Suppressor macrophage treated with lipopolysaccharide for 4 hours (primary cell): ENCODE data around the gene FAM135A.
"Not testable (repeated sequence)": the region's sequence is repeated elsewhere in the genome, so short reads cannot be mapped to it uniquely, and the experiment has no call there.

ENCODE experiments used
- DNase-seq: peaks from one replicate; pipeline ENCODE4 v3.0.0-alpha.2; 2020

FAM135A gene

DNA sequence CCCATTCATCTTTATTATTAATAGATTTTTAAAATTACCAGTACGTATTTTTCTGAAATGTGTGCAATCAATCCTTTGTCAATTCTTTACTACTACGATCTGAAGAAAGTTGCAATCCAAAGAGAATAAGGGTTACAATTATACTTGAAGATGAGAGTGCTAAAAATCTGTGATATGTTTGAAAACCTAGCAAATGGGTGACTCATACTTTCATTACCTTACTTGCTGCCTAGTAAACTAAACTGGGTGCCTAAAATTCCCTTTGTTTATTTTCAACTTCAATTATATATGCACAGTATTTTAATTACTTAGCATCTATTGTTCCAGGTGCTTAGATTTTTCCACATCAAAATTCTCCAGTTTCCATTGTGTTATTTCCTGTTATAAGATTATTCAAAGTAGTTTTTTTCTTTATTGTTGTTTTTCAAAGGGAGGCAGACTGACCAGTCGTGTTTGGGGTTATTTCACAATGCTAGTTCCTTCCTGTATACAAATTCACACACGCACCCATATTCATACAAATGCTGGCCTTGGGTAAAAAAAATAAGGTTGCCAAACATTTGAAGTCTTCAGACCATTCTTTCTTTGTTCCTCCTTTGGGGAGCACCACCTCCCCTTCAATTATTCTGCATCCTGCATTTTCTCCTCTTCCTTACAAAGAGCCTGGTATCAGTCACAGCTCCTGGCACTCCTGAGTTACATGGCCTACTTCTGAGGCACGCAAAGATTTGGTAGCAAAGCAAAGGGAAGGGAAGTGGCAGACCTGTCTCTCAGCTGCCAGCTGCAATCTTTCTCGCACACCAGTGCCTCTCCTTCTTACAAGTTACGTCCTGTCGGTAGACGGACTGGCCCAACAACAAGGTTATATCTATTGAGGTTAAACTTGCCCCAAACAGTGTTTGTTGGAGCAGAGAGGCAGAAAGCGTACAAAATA, 16.2 kb upstream of the FAM135A start:
- peak; percentile 44 for DNase-seq

DNA sequence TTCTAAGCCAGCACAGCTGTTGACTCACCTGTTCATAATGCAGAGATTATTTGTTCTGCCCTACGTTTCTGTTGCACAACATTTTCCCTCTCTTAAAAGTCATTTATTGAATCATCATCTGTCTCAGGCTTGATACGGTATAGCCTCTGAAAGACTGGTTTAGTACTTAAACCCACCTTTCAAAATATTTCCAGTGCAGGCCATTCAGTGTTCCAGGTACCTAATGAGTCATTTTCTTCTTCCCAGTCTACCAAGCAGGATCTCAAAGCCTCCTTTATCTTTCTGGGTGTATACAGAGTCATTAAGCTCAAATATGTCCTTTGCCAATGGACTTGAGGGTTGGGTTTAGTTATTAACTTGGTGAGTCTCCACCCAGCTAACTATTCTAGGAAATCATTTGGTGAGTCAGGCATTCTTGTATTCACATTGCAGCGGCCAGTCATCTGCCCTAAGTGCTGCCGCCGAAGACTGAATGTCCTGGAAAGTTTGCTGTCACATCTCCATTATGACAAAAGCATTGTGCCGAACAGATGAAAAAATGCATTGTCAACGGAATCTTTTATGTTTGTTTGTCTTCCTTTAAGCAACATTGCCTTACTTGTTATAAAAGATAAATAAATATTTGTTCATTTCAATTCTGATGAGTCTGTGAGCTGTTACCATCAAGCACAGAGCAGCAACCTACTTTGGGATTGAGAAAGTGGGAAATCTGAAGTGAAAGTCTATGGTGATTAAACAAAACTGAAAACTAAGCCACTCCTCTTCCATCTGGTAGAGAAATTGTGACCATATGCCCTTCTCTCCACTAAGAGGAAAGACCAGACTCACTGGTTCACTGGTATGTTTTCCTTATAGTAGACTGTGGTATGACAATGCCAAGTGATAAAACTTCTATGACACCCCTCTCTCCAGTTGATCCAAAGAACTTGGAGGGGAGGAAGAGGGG, 14.3 kb upstream of the FAM135A start:
- peak; percentile 30 for DNase-seq

DNA sequence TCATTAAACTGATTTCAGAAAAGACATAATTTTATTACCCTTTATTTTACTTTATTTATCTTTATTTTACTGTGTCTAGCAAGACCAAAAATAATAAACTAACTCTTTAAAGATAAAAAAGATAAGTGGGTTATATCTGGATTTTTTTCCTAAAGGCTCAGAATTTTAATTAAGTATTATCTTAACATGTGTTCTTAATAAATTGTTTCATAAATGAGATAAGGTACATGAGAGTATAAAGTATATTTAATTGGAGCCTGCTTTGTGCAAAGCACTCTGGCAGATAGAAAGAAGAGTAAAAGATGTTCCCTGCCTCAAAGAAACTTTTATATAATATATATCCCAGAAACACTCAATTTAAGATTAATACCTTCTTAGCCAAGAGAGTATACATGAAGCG, 8.7 kb upstream of the FAM135A start:
- DNase-seq = no peak

DNA sequence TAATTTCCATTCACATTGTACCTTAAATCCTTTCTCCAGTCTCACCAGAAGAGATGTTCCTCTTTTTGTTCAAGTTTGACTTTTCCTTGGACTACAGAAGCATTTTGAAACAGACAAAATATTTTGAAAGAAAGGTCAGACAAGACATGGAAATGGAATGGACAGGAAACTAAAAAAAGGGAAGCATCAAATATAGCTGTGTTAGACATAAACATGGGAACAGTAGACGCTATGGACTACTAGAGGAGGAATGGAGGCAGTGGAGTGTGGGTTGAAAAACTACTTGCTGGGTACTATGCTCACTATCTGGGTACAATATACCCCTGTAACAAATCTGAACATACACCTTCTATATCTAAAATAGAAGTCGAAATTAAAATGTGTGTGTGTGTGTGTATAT, 4.1 kb upstream of the FAM135A start:
- peak; percentile 66 for DNase-seq

DNA sequence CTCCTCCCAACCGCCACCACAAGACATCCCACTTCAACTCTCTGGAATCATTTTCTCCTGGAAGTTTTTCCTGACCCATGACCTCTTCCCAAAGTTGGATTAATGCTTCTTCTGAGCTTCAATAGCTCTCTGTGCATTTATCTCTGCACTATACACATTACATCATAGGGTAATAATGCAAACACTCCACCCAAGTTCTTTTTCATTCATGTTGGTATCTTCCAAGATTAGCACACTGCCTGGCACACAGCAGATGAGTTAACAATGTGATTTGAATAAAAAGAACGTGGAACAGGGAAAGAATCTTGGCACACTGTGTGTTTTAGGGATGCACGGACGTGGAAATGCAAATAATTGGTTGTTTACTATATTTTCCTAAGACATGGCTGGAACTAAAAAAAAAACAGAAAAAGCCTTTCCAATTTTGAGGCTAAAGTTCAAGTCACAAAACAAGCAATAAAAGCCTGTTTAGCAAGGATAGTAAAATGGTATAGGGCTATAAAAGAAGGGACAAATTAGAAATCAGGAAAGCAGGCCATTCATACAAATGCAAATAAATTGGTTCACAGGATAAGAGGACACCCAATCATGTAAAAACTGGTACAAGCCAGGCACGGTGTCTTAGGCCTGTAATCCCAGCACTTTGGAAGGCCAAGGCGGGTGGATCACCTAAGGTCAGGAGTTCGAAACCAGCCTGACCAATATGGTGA, 1.6 kb upstream of the FAM135A start:
- no peak for DNase-seq

DNA sequence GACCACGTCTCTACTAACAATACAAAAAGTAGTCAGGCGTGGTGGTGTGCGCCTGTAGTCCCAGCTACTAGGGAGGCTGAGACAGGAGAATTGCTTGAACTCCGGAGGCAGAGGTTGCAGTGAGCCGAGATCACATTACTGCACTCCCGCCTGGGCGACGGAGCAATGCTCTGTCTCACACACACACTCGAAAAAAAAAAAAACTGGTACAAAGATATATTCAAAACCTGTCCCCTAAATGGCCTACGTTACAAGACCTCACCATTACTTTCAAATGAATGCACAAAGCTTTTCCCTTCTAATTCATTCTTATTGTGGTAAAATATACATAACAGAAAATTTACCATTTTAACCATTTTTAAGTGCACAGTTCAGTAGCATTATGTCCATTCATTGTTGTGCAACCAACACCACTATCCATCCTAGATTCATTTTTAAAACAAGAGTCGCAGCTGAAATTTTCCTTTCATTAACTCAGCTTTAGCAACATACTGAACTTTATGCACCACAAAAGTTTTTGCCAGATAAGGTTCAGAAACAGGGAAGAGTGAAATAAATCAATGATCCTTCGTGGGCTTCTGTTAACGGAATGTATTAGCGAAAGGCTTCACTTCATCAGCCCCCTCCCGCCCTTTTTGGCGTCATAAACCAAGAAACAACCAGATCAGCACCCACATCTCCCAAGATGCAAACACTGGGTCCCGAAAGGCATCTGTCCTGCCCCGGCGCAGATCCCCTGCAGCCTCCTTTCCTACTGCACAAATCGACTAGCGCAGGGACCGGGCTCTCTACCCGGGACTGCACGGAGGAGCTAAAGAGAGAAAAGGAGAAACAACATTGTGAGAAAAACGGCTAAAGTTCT, 825 bp upstream of the FAM135A start:
- no peak for DNase-seq

DNA sequence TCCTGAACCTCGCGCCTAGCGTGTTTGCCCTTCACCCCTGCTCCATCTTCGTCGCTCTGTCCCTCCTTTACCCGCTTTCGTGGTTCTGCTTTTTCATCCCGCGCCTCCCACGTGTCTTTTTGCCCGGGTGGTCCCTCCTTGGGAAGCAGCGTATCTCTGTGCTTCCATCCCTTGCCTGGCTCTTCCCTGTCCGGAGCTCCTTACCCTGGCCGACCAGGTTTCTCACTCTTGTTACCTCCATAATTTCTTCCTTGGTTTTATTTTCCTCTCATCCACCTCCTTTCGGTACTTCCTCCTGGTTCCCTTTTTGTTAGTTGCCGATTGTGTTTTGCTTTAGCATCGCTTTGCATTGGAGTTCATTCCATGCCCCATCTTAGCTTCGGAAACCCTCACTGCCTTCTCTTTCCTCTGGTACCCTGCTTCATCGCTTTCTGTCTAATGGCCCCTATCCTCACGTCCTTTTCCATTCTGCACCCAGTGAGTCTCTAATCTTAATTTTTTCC, 735 bp downstream of the FAM135A start:
- peak; percentile 39 for DNase-seq

DNA sequence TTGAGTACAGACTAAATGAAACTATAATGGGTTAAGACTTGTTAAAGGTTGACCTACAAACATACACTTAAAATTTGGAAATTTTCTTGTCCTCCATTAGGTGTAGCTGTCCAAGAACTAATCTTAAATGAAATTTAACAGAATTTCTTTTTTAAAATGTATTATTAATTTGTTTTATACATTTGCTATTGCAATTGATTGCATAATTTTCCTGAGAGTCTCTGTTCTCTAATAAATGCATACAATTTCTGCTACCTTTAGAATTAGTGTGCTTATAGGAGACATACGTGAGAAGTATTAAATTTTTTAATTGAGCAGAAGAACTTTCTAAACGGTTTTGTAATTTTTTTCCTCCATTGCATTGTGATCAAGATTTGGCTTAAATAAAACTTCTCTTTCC, 1.5 kb downstream of the FAM135A start:
- no peak for DNase-seq

DNA sequence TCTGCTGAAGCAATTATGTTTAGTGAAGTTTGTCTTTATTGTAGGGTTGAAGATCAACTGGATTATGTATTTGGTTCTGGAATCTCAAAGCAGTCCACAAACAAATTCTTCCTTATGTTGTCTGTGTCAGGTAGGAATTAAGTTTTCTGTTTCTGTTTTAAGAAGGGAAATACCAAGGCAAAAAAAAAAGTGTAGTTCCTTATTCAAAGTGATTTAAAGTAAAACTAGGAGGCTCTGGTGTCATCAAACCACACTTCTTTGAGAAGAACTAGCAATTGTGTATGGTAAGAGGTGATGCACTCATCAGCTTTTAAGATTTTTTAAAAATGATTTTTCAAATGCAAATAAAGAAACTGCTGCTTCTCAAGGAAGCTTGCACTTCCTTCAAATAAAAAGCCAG, 1.9 kb downstream of the FAM135A start:
- DNase-seq = peak; percentile 70

DNA sequence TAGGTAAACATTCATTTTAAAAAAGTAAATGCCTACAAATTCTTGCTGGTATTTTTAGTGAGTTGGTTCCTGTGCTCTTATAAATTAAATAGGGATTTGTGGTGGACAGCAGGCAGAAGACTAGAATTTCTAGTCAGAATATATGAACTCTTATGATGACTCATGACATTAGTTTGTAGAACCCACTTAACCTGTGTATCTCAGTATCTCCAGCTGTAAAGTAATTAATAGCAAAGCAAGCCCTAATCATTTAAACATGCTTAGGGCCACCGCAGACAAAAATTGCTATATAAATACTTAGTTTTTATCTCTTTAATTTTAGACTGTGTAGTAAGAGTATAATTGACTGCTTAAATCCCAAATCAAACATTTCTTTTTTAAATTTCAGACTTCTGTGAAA, 2.4 kb downstream of the FAM135A start:
- DNase-seq = no peak

DNA sequence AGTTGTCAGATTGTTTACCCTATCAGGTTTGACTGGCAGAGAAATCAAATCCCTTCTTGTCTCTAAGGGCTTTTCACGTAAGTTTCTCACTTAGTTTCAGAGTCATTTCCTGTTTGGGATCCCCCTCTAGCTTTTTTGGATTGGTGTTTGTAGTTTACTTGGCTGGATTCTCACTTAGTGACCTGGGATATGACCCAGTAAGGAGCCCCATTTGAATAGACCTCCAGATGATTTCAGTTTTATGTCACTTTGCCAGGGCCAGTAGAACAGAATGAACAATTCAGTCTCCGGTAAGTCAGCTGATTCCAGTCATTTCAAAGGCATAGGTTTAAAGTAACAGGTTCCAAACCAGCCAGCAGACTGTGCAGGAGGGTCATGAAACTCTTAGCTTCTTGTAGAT, 8.2 kb downstream of the FAM135A start:
- DNase-seq = no peak

DNA sequence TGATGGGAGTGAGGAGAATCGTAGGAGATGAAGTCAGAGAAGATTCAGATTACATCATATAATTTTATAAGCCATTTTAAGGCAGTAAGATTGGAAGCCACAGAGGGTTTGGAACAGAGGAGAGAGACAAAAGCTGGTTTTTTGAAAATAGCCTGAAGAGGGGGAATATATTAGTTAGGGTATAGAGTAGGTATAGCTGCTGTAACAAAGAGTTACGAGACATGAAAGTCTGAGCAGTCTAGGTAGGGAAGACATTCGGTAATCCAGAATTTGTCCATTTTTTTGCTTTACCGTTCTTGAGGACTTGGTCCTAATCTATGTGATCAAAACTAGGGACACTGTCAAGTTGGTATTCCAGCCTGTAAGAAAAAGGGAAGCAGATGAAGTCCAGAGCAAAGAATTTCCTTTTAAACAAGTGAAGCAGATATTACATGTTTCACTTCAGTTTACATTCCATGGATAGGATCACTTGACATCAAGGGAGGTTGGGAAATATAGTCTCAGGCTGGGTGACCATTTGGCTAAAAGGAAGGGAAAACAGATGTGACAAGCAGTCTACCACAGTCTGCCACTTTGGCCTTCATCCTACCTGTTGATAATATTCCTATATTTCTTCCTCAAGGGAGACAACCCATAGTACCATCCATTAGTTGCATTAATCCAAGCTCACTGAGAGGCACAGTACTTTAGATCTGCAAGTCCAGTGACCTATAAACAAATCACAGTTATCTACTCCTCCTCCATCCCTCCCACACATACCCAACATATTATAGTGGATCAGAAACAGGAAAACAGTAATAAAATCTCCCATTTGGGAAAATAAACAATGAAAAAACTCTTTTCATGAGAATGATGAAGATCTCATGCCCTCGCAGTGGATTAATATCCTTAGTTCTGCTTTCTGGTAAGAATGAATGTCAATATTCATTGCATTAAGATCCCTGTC, 10.2 kb downstream of the FAM135A start:
- DNase-seq = peak; percentile 3

DNA sequence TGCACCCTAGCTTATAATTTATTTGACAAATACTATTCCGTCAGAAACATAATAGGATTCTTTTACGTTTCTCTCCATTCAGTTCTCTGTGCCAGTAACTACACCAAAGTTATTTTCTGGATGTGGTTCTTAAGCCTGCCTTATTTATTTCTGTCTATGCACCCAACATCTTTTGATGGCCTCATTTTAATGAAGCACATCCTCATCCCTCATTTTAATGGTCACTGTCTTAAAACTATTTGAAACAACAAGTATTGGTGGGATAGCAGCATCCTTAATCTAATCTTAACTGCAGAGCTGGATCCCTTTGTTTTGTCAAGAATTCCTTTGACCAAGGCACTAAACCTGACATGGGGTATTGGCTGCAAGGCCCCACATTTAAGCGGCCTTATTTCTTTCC, 11.0 kb downstream of the FAM135A start:
- no peak for DNase-seq

DNA sequence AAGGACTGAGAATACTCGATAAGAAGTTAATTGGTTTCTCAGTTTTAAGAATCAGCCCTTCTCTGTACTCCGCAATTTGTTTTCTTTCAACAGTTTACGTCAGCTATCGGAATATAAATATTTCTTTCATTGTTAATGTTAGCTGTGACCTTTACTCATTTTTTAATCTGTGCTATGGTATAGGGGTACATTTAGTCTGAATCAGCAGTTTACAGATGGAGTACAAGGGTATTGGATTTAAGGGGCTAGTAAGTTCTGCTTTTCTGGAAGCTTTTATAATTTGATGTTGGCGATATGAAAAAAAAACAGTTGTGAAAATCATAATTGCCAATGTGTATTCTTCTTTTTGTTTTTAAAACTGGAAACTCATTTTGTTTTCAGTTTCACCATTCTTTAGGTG, 23.0 kb downstream of the FAM135A start:
- DNase-seq = no peak

DNA sequence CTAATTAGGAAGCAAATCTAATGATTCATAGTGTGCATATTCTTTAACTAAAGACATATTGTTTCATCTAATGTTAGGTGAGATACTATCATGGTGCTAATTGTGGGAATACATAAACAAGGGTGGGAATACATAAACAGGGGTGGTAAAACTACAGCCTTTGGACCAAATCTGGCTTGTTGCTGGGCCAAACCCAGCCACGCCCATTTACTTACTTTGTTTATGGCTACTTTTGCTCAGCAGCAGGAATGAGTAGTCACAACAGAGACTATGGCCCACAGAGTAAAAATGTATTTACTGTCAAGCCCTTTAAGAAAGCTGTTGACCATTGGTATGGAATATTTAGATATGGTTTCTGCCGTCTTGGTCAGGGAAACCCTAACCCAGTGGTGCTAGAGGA, 31.7 kb downstream of the FAM135A start:
- no peak for DNase-seq

DNA sequence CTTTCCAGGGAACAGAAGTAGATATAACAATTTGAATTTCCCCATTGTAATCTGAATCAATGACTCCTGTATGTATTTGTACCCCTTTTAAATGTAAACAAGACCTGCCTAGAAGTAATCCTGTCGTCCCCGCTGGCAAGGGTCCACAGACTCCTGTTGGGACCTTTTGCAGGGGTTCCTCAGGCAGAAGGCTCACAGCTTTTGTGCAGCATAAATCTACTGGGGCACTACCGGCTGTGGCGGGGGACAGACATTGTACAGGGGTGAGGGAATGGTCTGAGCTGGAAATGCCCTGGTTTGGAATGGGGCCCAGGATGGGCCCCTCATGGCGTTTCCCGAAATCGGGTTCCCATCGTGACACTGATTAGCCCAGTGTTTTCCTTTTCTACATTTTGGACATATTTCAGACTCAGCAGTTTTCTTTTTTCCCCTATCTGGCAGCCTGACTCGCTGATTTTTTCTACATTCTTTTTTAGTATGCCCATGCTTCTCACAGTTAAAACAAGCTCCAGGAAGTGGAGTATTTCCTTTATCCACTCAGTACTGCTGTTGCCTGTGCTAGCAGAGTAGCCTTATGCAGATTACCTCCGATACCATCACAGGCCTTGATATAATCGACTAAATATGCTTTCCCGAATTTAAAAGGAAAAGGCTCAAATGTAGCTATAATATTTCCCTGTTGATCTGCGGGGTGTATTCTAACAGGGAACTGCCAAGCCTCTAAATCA, 34.2 kb downstream of the FAM135A start:
- not testable (repeated sequence) for DNase-seq

DNA sequence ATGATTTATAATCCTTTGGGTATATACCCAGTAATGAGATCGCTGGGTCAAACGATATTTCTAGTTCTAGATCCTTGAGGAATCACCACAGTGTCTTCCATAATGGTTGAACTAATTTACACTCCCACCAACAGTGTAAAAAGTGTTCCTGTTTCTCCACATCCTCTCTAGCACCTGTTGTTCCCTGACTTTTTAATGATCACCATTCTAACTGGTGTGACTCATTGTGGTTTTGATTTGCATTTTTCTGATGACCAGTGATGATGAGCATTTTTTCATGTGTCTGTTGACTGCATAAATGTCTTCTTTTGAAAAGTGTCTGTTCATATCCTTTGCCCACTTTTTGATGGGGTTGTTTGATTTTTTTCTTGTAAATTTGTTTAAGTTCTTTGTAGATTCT, 40.6 kb downstream of the FAM135A start:
- not testable (repeated sequence) for DNase-seq

DNA sequence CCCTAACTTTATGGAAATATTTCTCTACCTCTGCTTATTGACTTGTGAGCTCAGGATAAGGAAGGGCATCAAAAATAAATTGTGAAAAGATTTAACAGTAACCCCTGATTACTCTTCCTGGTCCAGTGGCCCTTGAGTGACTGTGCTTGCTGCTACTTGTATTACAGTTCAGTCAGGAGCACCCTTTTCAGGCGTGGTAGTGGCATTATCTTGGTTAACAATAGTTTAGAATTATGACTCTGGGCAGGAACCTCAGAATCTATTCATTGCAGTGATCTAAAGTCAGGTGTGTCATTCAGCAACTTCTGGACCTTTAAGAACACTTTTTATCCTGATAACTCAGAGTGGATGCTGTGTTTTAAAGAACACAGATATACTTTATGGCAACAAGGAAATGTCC, 43.4 kb downstream of the FAM135A start:
- DNase-seq = no peak

DNA sequence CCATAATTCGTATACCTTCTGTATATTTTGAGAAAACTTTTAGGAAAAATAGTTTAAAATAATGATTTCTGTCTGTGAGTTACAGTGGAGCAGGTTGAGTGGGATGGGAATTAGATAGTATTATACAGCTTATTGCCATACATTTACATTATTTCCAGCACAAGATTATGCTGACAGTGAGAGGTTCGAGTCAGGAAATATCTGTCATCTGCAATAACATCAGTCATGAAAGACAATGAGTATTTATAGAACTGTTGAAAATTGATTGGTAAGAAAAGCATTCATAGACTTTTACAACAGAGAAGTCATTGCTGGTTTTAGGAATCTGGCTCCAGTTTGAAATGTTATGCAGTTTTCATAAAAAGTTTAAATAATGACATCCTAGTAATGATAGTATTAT, 45.9 kb downstream of the FAM135A start:
- no peak for DNase-seq

DNA sequence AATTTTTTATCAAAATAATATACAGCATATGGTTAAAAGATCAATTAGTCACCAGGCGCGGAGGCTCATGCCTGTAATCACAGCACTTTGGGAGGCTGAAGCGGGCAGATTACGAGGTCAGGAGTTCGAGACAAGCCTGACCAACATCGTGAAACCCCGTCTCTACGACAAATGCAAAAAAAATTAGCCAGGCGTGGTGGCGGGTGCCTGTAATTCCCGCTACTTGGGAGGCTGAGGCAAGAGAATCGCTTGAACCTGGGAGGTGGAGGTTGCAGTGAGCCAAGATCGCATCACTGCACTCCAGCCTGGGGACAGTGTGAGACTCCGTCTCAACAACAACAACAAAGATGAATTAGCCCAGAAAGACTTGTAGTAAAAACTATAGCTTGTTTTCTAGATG, 46.4 kb downstream of the FAM135A start:
- DNase-seq = not testable (repeated sequence)
